IPS DF 6.9 (cell line): ENCODE results near the gene SEC24C.
"Not testable (repeated sequence)": the region's sequence is repeated elsewhere in the genome, so short reads cannot be mapped to it uniquely, and the experiment has no call there.

Experiments
- DNase-seq: peaks from one replicate; pipeline ENCODE4 v3.0.0-alpha.2; 2013; ENCODE audit warnings: low read depth, low spot score
- H3K27ac ChIP-seq: one replicate; pipeline ENCODE4 v1.5.1; 2013; ENCODE audit warnings: low read length, control low read depth
- H3K27me3 ChIP-seq: 2 replicates; pipeline ENCODE4 v1.6.1; 2013; ENCODE audit warnings: mild to moderate bottlenecking, low read length; ENCODE audit not compliant: control insufficient read depth, insufficient read depth
- H3K36me3 ChIP-seq: 2 replicates; pipeline ENCODE4 v1.6.1; 2013; ENCODE audit warnings: low read length; ENCODE audit not compliant: control insufficient read depth, insufficient read depth
- H3K4me1 ChIP-seq: 2 replicates; pipeline ENCODE4 v1.6.1; 2013; ENCODE audit warnings: low read length; ENCODE audit not compliant: control insufficient read depth, insufficient read depth
- H3K4me3 ChIP-seq: 2 replicates; pipeline ENCODE4 v1.5.1; 2013; ENCODE audit warnings: mild to moderate bottlenecking, low read length
- H3K9me3 ChIP-seq: 2 replicates; pipeline ENCODE4 v1.6.1; 2013; ENCODE audit warnings: low read length, inconsistent platforms; ENCODE audit not compliant: control insufficient read depth, insufficient read depth
- WGBS: extraction: QIAGEN DNeasy Blood & Tissue Kit; methylation state at CpG from one replicate; pipeline ENCODE4 v1.1.7; 2013; ENCODE audit warnings: mixed read lengths, missing lambda C conversion rate; ENCODE audit not compliant: insufficient read length, insufficient coverage; 5-methylcytosine and 5-hydroxymethylcytosine counted together

The SEC24C gene

DNA sequence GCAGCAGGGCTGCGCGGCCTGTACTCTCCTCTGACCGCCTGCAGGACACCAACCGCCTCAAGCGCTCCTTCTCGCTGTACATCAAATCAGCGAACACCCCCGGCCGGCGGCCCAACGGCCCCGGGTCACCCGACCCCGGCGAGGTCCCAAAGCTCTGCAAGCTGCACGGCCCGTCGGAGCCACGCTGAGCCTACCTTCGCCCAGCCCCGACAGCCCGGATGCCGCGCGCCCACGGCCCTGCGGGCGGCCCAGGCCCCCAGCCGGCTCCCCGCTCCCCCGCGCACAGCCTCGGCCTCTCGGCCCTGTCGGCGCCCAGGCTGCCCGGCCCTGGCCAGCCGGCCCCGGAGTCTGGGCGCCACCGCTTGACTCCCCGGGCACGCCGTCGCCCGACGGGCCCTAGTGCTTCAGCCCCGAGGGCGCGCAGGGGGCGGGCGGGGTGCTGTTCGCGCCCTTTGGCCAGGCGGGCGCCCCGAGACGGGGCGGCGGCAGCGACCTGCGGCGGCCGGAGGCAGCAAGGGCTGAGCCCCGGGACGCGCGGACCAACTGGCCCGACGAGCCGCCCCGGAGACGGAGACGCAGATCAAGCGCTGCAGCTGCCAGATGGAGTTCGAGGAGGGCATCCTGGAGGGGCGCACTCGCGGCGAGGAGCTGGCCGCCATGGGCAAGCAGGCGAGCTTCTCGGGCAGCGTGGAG lies 11.1 kb upstream of the SEC24C start:
- Histone ChIP-seq H3K4me1 (no peaks in the 10 kb centered on the region), H3K27me3 (no peaks in the 10 kb centered on the region), H3K4me3 (no peak overlapping the region), H3K9me3 (no peaks in the 10 kb centered on the region), H3K36me3 (peaks cover 10% of the 10 kb centered on the region; the same call in 1 of the 2 replicates), H3K27ac (no peak overlapping the region)
- no CpG with 5 or more reads among the region's 84 CpGs for WGBS
- no peak for DNase-seq

GRCh38 chr10:73734028-73734720 lies 10.0 kb upstream of the SEC24C start:
- Histone ChIP-seq H3K27me3 (no peaks in the 10 kb centered on the region), H3K4me1 (no peaks in the 10 kb centered on the region), H3K4me3 (no peak overlapping the region), H3K27ac (no peak overlapping the region), H3K9me3 (no peaks in the 10 kb centered on the region), H3K36me3 (peaks cover 10% of the 10 kb centered on the region; the same call in 1 of the 2 replicates)
- no CpG with 5 or more reads among the region's 16 CpGs for WGBS
- no peak for DNase-seq

DNA sequence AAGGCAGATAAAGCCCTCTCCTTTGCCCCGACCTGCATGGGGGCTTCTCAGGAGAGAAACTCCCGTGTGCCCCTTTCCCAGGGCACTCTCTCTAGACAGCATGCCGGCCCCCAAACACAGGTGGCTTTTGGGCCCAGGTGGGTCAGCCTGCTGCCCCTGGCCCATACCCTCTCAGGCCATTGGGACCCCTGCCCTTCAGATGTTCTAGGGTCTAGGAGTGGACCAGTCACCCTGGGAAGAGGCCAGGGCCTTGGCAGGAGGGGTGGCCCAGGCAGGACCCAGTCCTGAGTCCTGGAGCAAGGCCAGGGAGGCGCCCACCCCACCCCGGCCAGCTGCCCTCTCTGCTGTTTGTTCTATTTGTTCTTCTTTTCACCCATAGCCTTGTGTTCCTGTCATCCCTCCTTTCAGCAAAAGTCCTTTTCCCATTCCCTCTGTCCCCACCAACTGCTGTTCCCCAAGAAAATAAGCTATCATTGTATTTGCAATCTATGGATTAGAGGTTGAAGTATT lies 9.3 kb upstream of the SEC24C start:
- Histone ChIP-seq H3K27me3 (no peaks in the 10 kb centered on the region), H3K27ac (no peak overlapping the region), H3K4me1 (no peaks in the 10 kb centered on the region), H3K4me3 (no peak overlapping the region), H3K36me3 (peaks cover 10% of the 10 kb centered on the region; the same call in 1 of the 2 replicates), H3K9me3 (no peaks in the 10 kb centered on the region)
- DNase-seq, result no peak
- WGBS, result no CpG with 5 or more reads among the region's 5 CpGs

- not testable (repeated sequence) for DNase-seq, H3K4me3 ChIP-seq, H3K27ac ChIP-seq, H3K9me3 ChIP-seq, H3K36me3 ChIP-seq, H3K27me3 ChIP-seq, H3K4me1 ChIP-seq
- no CpG with 5 or more reads among the region's 18 CpGs for WGBS
Measured at GRCh38 chr10:73740501-73741254, 3.5 kb upstream of the SEC24C start.

GRCh38 chr10:73742454-73742734 lies 1.8 kb upstream of the SEC24C start:
- H3K36me3 ChIP-seq, result 0 out of 2 replicates have a peak, but pooled peaks cover 4% of the 10 kb centered on the region
- no peaks in the 10 kb centered on the region for H3K27me3 ChIP-seq
- H3K4me3 ChIP-seq, result no peak overlapping the region
- H3K27ac ChIP-seq, result no peak overlapping the region
- no peaks in the 10 kb centered on the region for H3K4me1 ChIP-seq
- H3K9me3 ChIP-seq, result no peaks in the 10 kb centered on the region
- no CpG with 5 or more reads among the region's 5 CpGs for WGBS
- DNase-seq, result no peak

DNA sequence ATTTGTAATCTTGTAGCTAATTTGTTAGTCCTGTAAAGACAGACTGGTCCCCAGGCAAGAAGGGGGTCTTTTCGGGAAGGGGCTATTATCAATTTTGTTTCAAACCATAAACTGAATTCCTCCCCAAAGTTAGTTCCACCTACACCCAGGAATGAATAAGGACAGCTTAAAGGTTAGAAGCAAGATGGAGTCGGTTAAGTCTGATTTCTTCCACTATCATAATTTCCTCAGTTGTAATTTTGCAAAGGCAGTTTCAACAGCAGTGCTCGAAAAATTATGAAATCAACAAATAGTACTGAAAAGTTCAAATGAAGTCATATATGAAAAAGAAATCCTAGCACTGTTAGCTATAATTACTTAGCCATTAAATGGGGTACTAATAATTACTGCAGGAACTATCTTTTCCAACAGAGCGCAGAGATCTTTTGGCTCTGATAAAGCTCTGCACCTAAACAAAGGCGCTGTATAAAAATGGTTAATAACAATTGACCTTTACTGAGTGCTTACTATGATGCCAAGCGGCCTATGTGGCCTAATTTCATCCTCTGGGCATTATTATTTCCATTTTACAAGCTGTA lies 756 bp upstream of the SEC24C start:
- no peaks in the 10 kb centered on the region for H3K4me1 ChIP-seq
- WGBS, result no CpG with 5 or more reads among the region's 6 CpGs
- no peak for DNase-seq
- peak overlapping the region; percentile 87; the same call in 1 of the 2 replicates for H3K4me3 ChIP-seq
- no peak overlapping the region for H3K27ac ChIP-seq
- H3K36me3 ChIP-seq, result 0 out of 2 replicates have a peak, but pooled peaks cover 4% of the 10 kb centered on the region
- H3K9me3 ChIP-seq, result no peaks in the 10 kb centered on the region
- no peaks in the 10 kb centered on the region for H3K27me3 ChIP-seq

DNA sequence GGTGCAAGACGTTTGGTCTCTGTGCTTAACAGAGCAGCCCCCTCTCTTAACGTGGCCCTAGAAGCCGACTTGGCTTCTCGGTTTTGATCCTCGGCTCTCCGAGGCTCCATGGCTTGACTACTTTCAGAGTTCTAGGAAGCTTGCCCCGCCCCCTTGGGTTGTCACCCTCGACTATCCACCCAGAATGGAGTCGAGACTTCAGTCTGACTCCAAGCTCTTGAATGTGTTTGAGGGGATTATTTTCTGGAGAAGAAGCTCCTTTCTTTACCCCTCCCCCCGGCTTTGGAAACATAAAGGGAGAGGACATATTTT lies 448 bp downstream of the SEC24C start:
- H3K27ac ChIP-seq, result no peak overlapping the region
- no peaks in the 10 kb centered on the region for H3K4me1 ChIP-seq
- H3K9me3 ChIP-seq, result no peaks in the 10 kb centered on the region
- peak overlapping the region; percentile 87 for H3K4me3 ChIP-seq
- no peak for DNase-seq
- no peaks in the 10 kb centered on the region for H3K27me3 ChIP-seq
- no CpG with 5 or more reads among the region's 10 CpGs for WGBS
- 0 out of 2 replicates have a peak, but pooled peaks cover 4% of the 10 kb centered on the region for H3K36me3 ChIP-seq

GRCh38 chr10:73746721-73747120 lies 2.5 kb downstream of the SEC24C start:
- Histone ChIP-seq H3K9me3 (no peaks in the 10 kb centered on the region), H3K27ac (no peak overlapping the region), H3K27me3 (no peaks in the 10 kb centered on the region), H3K4me1 (no peaks in the 10 kb centered on the region), H3K4me3 (no peak overlapping the region), H3K36me3 (peaks cover 4% of the 10 kb centered on the region; the same call in 1 of the 2 replicates)
- no peak for DNase-seq
- no CpG with 5 or more reads among the region's 2 CpGs for WGBS

DNA sequence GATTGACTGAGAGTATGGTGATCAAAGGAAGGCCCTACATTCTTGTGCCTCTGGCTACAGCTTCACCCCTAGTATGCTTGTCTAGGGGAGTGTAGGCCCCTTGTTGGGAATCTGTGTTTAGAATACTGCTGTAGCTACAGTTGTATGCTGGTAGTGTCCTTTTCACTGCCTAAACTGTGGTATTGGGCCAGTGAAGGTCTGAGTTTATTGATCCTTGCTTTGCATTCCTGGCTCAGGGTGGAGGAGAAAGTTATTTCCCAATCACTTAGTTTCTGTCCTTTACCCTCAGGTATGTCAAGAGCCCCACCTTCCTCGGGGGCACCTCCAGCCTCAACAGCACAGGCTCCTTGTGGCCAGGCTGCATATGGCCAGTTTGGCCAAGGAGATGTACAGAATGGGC lies 6.6 kb downstream of the SEC24C start:
- H3K4me3 ChIP-seq, result no peak overlapping the region
- H3K4me1 ChIP-seq, result no peaks in the 10 kb centered on the region
- no peaks in the 10 kb centered on the region for H3K9me3 ChIP-seq
- H3K27me3 ChIP-seq, result no peaks in the 10 kb centered on the region
- H3K36me3 ChIP-seq, result peaks cover 7% of the 10 kb centered on the region; the same call in 1 of the 2 replicates
- no peak overlapping the region for H3K27ac ChIP-seq
- WGBS, result no CpG with 5 or more reads among the region's 1 CpG
- no peak for DNase-seq

- Histone ChIP-seq H3K4me1 (no peaks in the 10 kb centered on the region), H3K27ac (no peak overlapping the region), H3K27me3 (no peaks in the 10 kb centered on the region), H3K4me3 (no peak overlapping the region), H3K9me3 (no peaks in the 10 kb centered on the region), H3K36me3 (peaks cover 12% of the 10 kb centered on the region)
- WGBS, result no CpG with 5 or more reads among the region's 1 CpG
- no peak for DNase-seq
Measured at GRCh38 chr10:73756183-73756582, 12.0 kb downstream of the SEC24C start.
